ENCODE results near the gene S100B.

DNA sequence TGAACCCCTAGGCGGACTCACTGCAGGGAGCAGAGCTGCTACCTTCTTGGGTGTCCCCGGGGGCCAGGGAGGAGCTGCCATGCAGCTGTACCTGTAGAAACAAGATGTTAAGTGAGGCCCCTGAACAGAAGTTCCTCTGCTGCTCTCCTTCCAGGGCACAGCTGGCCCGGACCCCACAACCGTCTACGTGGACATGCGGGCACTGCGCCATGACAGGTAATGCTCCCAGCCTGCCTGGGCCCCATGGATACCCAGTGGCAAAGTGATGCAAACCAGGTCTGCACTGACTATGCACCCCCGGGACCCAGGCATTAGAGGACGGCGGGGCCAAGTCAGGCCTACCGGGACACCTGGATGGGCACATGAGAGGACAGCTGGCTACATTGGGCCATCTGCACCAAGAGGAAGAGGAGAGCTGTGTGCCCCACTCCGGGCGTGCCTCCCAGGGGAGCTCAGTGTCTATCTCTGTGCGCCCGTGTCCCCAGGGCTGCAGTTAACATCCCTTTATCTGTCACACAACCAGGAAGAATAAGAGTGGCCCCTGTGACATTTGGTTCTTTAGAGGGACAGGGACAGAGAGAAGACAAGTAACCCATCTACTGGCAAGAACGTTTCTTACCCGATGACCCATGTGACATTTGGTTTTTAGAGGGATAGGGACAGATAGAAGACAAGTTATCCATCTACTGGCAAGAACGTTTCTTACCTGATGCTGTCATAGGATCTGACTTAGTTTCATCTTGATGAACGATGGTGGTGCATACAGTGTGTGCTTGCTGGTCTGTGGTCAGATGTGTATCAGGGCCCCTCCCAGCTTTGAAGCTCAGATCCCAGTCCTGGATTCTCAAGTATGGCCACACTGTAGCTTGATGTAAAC is 44.1 kb downstream of the S100B start:
- TF ChIP-seq POLR2A (IDR thresholded peaks at IDR 0.05) (no peak), CTCF (IDR thresholded peaks at IDR 0.05) (no peak)

All from tibial nerve (tissue), 3 donors.